Ureter (tissue), 1 donor: ENCODE data around the gene LRRC3C. TPM values are rescaled to one million over a fixed set of nuclear protein-coding genes. Genes with fewer than 3 reads are reported as not detected.
A peak's percentile ranks its signal among the peaks of the same experiment; 100 is the strongest.
"Not testable (repeated sequence)": the region's sequence is repeated elsewhere in the genome, so short reads cannot be mapped to it uniquely, and the experiment has no call there.

Source experiments
- DNase-seq: peaks from one replicate; pipeline ENCODE4 v3.0.0-alpha.2; 2020; ENCODE audit warnings: low spot score
- total RNA-seq: library from RNA; stranded (reverse); gene quantifications from one replicate; pipeline ENCODE4 v1.2.4, GENCODE V29; 2023
- donor health status: DM: yes; HTN: yes; CAD: no.

Gene LRRC3C
- total RNA-seq, 1 donor from 2014 or later, result not detected

DNA sequence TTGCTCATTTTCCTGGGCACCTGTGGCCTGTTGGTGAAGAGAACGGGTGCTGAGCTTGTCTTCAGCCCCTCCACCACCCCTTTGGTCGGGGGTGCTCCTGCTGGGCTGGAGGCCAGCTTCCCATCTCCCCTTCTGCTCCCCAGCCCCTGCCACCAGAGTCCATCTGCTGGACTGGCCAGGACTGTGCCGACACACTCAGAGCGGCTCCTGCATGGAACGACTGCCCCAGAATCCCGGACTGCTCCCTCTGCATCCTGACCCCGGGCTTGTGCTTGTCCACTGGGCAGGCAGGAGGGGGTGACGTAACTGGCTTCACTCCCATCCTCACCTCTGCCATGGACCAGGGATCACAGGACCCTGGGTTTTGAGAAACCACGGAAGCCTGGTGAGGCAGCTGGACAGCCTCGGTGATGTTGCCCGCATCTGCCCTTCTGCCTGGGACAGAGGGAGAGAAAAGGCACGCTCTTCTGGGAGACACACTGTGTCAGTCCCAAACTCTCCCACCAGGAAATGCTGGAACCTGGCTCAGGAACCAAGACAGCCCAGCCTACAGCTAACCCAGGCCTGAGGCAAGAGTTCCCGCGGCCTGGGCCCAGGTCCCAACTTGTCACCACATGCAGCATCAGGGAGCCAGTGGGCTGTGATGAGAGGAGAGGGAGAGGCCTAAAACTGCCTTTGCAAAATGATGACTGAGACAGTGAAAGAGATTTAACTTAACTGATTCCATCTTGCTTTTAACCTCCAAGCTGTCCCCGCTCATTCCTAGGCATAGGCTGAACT lies 19.2 kb downstream of the LRRC3C start:
- DNase-seq, result no peak

DNA sequence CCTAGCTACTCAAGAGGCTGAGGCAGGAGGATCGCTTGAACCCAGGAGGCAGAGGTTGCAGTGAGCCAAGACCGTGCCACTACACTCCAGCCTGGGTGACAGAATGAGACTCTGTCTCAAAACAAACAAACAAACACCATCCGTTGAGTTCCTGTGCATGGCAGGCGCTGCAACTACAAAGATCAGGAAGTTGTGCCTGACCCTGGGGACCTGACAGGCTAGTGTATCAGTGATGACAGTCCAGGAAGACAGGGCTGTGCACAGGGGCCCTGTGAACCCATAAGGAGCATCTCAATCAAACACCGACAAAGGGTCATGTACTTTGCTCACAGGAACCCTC lies 20.9 kb downstream of the LRRC3C start:
- DNase-seq, result not testable (repeated sequence)

DNA sequence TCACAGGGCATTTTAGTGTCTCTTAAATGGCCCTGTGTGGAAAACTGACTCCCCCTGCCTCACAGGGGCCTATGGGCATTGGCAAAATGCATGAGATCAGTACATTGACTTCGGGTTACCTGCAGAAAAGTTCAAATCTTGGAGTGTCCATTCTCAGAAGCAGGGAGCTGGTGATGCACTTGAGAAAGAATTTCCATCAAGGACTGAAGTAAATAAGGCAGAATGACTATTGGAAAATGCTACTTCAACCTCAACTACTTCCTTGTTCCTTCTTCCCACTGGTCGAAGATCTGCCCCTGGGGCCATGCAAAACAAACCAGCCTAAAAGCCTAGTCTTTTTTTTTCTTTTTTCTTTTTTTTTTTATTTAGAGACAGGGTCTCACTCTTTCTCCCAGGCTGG lies 21.5 kb downstream of the LRRC3C start:
- no peak for DNase-seq

DNA sequence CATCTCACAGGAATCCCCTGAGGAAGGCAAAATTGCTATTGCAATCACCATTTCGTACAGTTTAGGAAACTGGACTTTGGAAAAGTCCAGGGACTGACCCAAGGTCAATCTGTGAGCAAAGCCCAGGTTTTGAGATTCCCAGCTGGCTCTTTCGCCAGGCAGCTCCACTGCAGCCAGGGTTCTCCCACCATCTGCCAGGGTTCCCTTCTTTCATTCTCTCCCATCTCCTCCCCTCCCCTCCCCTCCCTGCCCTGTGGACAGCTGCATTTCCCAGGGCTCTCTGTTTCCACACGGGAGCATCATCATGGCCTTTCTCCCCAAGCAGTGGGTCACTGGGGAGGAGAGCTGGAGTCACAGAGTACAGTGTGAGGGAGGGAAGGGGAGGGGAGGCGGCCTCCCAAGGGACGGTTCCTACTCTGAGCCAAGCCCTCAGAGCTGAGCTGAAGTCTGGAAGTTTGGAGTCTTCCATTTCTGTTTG lies 23.4 kb downstream of the LRRC3C start:
- no peak for DNase-seq

DNA sequence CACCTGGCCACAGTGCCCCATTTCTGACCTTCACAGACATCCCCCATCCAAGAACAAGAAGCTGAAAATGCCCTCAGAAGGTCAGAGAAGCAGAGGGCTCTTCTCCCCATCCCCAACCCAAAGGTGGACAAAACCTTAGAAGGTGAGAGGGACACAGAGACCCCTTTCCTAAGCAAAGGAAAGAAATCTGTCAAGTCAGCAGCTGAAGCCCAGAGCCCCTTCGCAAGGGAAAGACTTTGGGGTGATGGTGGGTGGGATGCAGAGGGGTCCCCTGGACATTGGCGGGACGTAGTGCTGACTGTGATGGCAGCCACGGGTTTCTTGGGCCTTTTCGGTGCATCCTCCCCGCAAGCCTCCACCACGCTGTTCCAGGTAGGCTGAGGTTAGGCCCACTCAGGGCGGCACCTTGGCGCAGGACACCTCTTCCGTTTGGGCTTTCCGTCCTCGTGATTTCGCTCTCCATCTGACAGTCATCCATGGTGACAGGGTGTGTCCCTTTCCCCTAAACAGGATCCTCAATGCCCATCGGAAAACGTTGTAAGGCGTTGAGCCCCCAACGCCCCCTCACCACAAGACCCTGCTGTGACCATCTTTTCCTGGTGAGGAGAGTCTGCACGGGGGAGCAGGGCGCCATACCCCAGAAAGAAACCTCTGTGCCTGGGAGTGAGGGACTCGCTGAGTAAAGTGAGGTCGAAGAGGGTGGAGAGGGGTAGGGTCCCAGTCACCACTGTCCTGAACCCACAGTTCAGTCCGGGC lies 24.6 kb downstream of the LRRC3C start:
- DNase-seq, result peak; percentile 52

DNA sequence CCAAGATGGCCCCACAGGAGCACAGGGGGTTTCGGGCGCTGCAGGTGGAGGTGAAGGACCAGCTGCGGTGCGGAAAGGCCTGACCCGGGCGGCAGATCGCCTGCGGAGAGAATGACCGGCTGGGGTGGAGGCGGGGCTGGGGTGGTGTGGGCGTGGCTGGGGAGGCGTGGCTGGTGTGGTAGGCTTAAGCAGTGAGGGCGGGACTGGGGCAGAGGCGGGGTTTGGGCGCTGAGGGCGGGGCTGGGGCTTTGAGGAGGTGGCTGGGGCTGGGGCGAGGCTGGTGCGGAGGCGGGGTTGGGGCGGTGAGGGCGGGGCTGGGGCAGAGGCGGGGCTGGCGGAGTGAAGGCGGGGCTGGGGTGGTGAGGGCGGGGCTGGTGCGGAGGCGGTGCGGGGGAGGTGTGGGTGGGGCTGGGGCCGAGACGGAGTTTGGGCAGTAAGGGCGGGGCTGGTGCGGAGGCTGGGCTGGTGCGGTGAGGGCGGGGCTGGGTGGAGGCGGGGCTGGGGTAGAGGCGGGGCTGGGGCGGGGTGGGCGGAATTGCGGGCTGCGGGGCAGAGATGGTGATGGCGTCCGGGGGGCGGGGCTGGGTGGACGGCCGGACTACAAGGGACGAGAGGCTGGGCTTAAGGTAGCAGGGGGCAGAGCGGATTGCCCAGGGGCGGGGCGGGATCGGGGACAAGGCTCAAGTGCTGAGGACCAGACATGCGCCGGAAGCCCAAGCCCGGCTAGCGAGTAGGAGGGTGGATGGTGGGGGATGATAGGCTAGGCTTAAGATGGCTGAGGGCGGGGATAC lies 25.3 kb downstream of the LRRC3C start:
- DNase-seq, result peak; percentile 98

DNA sequence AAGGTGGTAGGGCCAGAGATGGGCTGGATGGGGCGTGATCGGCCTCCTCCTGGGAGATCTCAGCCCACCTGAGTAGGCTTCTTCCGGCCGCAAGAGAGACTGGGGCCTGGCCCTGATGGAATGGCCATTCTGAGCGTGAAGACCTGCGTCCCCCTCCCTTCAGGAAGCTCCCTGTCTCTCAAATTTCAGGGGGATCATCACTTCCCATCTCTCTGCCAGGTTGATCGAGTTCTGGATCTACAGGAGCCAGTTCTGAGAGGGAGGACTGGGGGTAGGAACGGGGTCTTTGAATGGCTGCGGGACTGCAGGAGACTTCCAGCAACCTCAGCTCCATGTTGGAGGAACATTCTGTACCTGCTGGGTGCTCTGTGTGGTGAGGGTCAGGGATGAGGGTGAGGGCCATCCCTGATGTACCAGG lies 25.9 kb downstream of the LRRC3C start:
- DNase-seq, result no peak

DNA sequence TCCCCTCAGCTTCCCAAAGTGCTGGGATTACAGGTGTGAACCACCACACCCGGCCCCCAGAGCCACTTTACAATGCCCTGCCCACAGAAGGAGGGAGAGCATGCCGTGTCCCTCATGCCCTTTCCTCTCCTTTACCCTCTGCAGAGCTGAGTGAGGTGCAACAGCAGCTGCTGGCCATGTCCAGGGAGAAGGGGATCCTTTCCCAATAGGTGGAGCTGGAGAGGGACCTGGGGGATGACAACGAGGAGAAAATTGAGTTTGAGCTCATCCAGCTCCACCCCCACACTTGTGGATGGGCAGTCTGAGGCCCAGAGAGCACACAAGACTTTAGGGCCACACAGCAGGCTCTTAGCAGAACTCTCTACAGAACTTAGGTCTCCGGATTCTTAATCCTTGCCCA lies 27.3 kb downstream of the LRRC3C start:
- DNase-seq, result no peak

DNA sequence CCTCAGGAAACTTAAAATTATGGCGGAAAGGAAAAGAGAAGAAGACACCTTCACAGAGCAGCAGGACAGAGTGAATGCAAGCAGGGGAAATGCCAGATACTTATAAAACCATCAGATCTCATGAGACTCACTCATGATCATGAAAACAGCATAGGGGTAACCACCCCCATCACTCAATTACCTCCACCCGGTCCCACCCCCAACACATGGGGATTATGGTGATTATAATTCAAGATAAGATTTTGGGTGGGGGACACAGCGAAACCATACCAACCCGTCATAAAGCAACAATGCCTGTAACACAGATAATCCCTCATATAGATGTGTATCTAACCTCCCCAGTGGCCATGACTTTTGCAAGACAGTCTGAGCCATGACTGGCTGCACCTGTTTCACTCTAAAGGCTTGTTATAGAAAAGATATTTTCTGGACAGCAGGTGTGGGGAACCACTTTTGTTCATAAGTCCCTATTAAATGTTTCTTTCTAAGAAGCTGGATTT lies 28.2 kb downstream of the LRRC3C start:
- DNase-seq, result no peak

DNA sequence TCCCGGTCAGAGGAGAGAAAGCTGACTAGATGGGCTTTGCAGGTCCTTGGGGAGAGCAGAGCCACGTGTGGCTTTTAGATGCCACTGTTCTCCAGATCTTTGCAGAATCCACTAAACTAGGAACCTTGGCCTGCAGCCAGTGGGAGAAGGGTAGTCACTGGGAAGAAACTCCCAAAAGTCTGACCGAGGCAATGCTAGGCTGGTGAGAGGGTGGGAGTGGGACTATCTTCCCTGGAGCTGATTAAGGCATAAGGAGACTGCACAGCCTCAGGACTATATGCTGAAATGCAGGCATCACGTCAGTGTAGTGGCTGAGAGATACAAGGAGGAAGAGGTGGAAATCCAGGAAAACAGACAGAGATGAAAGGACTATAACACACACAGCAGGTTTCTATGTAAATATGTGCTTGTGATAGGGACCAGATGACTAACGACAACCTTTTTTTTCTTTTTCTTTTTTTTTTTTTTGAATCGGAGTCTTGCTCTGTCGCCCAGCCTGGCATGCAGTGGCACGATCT lies 33.1 kb downstream of the LRRC3C start:
- DNase-seq, result no peak

DNA sequence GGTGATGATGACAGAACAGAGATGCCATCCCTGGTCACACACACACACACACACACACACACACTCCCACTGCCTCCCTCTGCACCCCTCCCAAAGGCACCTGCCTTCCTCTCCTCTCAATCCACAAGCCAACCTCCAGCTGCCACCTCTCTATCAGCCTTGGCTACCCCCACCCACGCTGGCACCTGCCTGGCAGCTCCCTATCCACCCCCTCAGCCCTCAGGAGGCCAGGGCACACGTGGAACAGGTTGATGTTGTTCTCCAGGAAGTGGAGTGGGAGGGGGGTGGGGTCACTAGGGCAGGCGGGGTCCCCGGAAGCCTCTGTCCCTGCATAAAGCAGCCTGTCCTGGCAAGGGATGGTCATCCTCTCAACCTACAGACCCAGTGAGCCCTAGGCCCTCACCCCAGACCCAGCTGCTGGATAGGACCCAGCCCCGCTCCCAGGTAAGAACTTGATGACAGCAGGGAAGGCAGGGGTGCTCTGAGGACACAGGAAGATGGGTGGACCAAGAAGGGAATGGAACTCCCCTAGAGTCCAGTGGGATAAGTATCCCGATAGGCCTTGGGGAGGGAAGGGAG lies 35.2 kb downstream of the LRRC3C start, which contains the start of gene GSDMA:
GSDMA (plus strand) TSS at position 363 of the 579 bp plus-strand sequence. CDS start 2,684 bp downstream, outside the sequence.
- no peak for DNase-seq

DNA sequence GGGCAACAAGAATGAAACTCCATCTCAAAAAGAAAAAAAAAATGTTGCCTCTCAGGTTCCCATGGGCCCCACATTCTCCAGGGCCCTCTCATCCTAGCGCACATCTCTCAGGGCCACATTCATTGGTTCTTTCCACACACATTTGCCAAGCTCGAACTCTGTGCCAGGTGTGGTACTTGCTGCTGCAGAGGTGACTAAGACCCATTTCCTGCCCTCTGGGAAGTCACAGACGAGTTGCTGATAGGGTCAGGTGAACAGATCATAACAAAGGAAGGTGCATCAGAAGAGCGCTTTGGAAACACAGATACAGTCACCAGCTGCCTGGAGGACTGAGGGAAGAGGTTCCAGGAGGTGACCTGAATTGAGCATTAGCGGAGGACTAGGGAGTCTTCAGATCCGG lies 36.3 kb downstream of the LRRC3C start:
- no peak for DNase-seq

DNA sequence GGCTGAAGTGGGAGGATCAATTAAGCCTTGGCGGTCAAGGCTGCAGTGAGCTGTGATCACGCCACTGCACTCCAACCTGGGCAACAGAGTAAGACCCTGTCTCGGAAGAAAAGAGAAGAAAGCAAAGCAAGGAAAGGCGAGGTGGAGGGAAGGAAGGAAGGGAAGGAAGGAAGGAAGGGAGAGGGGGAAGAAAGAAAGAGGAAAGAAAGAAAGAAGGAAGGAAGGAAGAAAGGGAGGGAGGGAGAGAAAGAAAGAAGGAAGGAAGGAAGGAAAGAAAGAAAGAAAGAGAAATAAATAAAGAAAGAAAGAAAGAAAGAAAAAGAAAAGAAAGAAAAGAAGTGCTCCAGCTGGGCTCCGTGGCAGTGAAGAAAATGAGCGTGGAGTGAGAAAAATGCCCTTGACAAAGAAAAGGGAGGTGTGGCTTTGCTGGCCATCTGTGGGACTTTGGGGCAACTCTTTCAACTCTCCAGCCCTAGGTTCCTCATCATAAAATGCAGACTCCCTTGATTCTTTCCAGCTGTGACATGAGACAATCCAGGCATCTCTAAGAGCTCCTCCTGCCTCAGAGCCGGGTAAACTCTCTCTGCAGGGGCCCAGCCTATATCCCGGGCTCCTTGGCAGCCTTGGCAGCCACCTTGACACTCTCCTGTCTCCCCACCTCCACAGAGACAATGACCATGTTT lies 37.6 kb downstream of the LRRC3C start:
- DNase-seq, result no peak

DNA sequence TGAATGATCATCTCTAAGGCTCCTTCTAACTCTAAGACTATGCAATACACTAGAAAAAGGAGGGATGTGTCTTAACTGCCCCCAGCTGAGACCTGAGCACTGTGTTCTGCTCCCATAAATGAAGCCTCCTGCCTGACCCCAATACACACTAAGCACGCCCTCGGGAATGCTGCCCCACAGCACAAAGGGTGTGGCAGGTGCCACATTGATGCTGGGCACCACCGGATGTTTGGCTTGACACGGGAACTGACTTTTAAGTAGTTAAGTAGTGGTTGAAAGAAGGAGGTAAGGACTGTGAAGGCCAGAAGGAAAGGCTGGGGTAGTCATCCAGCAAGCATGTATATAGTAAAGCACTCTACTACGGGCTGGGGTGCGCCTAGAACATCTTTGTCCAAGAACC lies 39.2 kb downstream of the LRRC3C start:
- DNase-seq, result no peak

DNA sequence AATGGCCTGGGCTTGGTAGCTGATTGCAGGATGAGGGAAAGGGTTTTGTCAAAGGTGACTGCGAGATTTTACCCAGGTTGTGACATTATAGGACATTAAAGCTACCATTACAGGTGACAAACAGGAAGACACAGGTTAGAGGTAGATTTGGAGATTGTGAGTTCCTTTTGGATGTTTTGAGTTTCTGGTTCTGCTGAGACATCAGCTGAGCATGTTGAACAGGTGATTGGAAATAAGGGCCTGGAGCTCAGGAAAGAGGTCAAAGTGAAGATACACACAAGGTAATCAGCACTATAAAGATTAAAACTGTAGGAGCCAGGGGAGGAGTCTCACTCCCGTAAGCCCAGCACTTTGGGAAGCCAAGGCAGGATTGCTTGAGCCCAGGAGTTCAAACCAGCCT lies 41.2 kb downstream of the LRRC3C start:
- DNase-seq, result no peak

DNA sequence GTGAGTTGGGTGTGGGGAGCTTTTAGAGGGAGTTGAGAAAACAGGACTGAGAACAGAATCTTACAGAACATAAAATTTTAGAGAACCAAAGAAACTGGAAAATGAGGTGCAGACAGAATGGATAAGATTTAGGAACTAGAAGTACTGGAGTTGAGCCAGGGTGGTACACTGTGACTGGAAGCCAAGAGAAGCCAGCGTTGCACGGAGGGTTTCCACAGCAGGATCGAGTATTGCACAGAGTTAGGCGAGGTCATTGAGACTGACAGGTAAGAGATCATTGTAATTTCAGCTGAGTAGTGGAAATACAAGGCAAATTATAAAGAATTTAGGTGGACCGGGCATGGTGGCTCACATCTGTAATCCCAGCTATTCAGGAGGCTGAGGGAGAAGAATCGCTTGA lies 41.8 kb downstream of the LRRC3C start:
- no peak for DNase-seq

DNA sequence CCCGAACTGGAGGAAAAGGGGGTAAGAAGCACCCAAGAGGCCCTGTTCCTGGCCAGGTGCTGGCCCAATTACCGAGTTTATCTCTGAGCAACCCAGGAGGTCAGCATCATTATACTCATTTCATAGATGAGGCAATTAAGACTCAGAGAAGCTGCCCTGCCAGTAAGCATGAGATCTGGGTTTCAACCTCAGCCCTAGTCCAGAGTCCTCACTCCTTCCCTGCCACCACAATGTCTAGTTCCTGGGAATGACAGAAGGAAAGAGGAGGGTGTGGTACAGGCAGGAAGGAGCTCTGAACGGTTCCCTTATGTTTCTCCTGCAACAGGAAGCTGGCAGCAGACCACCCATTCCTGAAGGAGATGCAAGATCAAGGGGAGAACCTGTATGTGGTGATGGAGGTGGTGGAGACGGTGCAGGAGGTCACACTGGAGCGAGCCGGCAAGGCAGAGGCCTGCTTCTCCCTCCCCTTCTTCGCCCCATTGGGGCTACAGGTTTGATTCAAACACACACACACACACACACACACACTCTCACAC lies 42.7 kb downstream of the LRRC3C start:
- no peak for DNase-seq

DNA sequence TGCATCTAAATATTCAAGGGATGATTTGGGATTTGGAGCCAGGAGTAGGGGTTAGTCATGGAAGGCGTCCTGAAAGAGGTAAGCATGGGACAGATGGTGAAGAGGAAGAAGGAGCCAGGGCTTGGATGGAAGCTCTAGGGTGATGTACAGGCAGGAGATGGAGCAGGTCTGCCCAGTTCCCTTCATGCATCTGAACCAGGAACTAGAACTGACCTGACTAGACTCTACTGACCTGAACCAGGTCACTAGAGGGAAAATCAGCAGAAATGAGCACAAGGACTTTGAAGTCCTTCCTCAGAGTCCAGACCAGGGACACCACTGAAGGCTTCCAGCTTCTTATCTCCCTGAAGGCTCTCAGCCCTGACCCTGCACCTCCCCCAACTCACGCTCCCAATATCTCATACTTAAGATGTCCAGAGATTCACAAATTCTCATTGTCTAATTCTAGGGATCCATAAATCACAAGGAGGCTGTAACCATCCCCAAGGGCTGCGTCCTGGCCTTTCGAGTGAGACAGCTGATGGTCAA lies 43.6 kb downstream of the LRRC3C start:
- DNase-seq, result no peak

DNA sequence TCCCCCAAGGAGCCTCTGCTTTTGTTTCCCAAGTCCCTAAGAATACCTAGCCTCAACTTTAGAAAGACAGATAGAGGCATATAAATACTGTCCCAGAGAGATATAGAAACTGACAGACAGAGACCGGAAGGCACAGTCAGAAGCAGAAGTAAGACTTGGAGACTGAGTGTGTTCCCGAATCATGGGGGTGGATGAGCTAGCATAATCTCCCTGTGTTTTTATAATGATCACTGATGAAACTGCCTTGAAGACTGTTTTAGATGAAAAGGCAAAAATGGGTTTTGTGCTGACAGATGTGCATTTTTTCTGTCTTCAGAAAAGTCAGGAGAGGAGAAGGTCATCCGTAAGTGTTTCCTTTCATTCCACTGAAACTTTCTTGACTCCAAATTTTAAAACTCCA lies 44.7 kb downstream of the LRRC3C start:
- DNase-seq, result no peak

DNA sequence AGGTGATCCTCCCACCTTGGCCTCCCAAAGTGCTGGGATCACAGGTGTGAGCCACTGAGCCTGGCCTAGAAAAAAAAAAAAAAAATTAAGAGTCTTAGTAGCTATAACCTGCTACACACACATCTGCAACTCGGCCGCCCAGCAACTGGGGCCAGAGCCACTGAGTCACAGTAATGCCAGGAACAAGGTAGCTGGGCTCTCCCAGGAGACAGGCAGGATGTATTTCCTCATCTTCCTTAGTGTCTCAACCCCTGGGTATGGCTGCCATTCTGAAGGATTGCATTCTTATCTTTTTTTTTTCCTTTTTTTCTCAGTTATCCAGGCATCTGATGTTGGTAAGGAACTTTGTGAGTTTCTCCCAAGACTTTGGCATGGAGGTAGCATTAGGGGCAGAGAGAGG lies 46.0 kb downstream of the LRRC3C start:
- DNase-seq, result no peak
